ENCODE measurements around the gene SPON1. TPM values are rescaled to one million over a fixed set of nuclear protein-coding genes. Genes with fewer than 3 reads are reported as not detected.
"Not testable (repeated sequence)": the region's sequence is repeated elsewhere in the genome, so short reads cannot be mapped to it uniquely, and the experiment has no call there.

The SPON1 gene
- total RNA-seq, result 0.76 and 0.85 TPM in 2 replicates

DNA sequence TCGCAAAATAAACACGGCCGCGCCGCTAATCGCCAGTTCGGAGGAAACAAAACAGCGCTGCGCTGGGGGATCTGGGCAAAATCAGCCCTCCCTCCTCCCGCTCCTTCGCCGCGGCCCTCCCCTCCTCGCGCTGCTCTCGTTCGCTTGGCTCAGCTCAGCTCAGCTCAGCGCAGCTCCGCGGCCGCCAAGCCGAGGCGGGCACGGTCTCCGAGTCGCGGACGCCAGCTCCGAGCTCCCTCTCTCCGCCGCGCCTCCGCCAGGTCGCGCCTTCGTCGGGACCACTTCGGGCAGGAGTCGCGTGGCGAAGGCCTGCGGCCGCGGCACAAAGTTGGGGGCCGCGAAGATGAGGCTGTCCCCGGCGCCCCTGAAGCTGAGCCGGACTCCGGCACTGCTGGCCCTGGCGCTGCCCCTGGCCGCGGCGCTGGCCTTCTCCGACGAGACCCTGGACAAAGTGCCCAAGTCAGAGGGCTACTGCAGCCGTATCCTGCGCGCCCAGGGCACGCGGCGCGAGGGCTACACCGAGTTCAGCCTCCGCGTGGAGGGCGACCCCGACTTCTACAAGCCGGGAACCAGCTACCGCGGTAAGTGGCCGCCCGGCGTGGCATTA is at the start of gene SPON1:
SPON1 (plus strand) TSS at position 162 of the 607 bp plus-strand sequence; CDS start at position 344, 182 bp downstream.
- intact Hi-C loops (cut with micrococcal nuclease), result no loop called here

DNA sequence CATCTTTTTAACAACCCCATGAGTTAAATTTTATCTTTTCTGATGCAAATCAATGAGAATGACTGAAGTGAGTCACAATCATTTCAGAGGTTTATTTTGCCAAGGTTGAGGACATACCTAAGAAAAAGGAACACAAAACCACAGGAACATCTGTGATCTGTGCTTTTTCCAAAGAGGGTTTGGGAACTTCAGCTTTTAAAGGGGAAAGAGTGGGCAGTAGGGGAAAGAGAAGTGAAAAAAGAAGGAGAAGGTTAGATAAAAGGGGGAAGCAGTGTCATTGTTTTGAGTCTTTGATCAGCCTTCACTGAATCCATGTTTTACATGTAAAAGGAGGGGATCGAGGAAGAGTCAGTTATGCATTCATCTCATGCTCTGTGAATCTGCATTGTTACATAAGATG is 45.3 kb upstream of the SPON1 start:
- intact Hi-C loops (cut with micrococcal nuclease), result no loop called here

DNA sequence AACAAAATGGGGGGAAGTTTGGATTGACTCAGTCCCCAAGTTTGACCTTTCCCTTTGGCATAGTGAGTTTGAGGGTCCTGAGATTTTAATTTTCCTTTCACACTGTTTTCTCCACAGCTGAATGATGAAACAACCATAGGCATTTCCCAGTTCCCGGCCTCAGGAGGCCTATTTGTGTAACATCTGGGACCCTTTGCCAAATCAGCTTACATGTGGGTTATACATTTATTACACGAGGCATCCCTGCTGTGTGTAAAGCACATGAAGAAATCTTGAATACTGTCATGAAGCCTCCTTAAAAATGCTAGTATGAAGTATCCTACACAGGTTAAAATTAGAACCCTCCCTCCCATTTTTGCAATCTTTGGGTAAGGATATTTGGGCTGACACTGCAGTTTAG is 44.6 kb upstream of the SPON1 start:
- intact Hi-C loops (cut with micrococcal nuclease), result no loop called here

DNA sequence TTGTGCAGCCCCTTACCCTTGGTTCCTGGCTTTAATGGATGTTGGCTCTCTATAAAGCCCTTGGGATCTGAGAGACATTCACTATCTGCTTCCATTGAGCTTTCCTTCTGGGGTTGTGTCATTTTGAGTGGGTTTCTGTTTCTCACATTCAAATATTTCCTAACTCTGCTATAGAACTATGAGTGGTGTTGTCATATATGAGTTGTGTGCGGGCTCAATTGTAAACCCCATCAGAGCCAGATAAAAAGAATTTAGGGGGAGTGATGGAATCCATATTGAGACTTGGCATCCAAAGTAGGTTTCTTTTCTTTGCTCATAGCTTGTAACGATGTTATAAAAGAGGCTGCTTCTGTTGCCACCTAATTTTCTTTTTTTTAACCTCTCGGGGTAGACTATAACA is 41.8 kb upstream of the SPON1 start:
- intact Hi-C loops (cut with micrococcal nuclease), result loop anchor here (5.0 kb wide), 1 partner anchor 253 kb away; the partner anchor contains the start of gene FAR1

DNA sequence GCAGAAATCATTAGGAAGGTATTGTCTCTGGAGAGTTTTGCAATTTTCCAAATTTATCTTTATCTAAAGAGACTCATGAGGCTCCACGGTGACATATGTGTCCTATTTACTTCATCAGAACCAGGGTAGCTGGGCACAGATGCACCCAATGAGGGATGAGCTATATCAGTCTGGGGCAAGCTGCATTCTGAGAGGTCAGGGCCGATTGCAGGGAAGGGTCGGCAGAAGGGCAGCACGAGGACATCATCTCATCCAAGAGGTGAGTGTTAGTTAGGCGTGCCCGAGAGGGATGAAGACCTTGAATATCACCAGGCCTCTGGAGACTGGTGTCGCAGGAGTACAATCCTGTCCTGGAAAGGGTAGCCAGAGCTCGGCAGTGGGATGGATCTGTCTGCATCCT is 41.0 kb upstream of the SPON1 start:
- intact Hi-C loops (cut with micrococcal nuclease), result loop anchor here (5.0 kb wide), 1 partner anchor 254 kb away; the partner anchor contains the start of gene FAR1

DNA sequence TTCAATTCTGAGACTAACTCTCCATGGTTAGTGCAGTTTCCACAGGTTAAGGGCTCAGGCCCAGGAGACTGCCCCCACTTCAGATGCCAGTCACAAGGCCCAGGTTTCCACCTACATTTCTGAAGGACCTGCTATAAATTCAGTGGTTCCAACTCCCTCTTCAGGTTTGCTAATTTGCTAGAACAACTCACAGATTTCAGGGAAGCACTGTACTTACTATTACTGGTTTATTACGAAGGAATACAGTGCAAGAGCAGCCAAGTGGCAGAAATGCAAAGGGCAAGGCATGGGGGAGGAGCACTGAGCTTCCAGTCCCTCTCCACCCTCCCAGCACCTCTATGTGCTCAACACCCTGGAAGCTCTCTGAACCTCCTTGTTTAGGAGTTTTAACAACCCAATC is 39.3 kb upstream of the SPON1 start:
- intact Hi-C loops (cut with micrococcal nuclease), result loop anchor here (5.0 kb wide), 1 partner anchor 256 kb away; the partner anchor contains the start of gene FAR1

DNA sequence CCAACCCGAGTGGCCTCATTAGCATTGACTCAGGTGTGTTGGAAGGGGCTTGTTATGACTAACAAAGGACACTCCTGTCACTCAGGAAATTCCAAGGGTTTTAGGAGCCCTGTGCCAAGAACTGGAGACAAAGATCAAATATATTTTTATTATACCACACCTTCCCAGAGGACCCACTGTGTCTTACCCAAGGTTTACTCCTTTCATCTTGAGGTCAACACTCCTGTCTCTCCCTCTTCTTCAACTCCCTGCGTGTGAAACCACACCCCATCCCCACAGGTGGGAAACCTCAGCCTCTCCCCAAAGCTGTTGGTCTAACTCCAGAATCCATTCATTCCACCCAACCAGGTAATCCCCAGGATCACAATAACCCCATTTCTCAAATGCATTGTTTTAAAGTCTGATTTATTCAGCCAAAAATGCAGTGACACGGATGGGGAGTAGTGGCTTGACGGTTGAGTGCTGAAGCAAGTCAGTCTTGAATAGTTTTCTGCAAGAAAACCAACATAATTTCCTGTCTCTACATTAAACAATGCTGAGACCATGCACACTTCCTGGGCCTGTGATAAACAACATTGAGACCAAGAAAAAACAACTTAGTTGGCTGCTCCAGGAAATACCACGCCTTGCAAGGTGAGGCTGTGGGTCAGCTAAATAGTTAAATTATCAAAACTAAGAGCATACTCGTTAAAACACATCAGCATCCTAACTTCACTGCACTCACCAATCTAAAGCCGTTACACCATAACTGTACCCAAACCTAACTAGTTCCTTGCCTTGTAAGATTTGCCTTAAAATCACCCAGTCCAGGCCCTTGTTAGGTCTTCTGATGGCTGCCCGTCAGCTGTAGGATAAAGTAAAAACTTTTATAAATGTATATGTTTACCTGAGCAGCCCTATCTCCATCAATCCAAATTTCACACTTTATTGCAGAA is 38.5 kb upstream of the SPON1 start:
- intact Hi-C loops (cut with micrococcal nuclease), result loop anchor here (1.0 to 5.0 kb wide), 4 partner anchors 16 to 841 kb away; partner anchors contain the start of gene FAR1

DNA sequence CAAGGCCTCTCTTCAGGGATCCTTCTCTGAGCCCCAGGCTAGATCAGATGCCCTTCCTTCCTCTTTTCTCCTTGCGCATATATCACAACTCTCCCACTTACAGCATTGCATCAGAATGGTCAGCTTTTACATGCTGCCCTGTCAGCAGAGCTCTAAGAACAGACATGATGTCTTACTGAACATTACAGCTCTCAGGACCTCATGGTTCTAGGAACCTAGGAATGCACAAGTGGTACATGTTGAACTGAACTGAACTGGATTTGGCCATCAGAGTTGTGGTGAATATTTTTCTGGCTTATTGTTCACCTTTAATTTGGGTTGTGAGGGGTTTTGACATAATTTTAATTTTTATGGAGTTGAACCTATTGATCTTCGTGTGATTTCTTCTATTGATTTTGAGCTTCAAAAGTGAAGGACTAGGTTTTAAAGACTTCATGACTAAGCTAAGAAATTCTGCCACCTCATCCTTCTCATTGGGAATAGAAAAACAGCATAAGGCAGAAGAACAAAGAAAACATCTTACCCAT is 37.7 kb upstream of the SPON1 start:
- intact Hi-C loops (cut with micrococcal nuclease), result loop anchor here (1.0 to 5.0 kb wide), 4 partner anchors 15 to 840 kb away; partner anchors contain the start of gene FAR1

DNA sequence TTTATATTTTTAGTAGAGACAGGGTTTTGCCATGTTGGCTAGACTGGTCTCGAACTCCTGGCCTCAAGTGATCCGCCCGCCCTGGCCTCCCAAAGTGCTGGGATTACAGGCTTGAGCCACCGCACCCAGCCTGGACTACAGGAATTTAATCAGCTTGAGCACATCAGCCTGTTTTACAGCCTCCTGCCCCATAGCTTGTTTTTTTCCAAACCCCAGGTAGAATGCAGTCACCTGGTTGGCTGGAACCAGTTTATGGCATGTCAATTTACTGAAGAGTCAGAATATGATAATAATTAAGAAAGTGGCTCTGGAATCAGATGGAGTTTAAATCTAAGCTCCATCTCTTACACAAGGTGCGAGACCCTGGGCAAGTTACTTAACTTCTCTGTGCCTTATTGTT is 36.2 kb upstream of the SPON1 start:
- intact Hi-C loops (cut with micrococcal nuclease), result not testable (repeated sequence)

DNA sequence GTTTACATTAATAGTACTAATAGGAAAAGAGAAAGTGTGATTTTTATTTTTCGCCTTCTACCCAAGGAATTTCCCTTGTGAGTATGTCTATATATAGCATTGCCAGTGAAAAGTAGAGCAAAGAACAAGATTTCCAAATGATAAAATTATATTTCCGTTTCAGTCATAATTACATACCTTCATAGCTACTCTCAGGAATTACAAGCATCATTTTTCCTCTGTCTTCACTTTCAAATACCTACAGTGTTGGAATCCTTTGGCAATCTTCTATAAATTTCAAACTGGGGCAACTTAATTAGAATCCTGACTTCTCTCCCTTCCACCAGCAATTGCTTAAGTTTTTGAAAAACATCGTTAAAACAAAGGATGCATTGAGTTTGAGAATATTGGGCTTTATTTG is 35.5 kb upstream of the SPON1 start:
- intact Hi-C loops (cut with micrococcal nuclease), result no loop called here

DNA sequence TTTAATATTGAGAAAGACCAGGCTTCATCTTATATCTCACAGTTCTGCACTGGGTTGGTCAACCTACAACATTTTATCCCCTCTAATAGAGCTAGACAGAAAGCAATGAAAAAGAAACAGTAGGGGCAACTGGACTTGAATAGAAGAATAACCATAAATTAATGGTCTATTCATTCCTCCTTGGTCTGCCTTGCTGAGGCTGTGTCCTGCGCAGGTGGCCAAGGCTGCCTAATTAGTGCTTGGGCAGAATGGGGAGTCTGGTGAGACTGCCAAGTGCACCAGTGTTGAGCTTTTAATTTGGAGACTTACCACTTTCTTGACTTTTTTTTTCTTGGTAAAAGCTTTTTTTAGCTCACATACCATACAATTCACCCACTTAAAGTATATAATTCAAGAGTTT is 35.0 kb upstream of the SPON1 start:
- intact Hi-C loops (cut with micrococcal nuclease), result no loop called here

DNA sequence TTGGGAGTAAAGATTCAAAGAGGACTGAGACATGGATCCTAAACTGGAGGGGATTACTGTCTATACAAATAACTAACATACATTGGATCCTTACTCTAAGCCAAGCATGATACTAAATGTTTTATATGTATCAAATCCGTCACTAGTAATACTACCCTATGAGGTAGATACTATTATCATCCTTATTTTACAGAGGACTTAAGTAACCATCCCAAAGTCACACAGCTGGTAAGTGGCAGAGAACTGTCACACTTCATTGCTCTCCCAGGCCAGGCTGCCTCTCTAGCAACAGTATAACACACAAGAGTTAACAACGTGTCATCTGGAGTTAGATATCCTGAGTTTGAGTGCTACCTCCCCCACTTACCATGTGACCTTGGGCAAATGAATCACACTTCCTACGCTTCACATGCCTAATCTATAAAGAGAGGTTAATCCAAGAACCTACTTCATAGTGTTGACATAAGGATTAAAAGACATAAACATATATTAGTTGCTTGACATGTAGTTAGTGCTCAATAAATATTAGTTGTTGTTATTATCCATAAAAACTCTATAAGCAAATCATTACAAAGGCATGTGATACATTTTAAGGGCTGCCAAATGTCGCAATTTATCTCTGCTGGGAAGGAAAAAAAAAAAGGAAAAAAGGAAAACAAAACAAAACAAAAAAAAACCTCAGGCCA is 33.8 kb upstream of the SPON1 start:
- intact Hi-C loops (cut with micrococcal nuclease), result no loop called here

DNA sequence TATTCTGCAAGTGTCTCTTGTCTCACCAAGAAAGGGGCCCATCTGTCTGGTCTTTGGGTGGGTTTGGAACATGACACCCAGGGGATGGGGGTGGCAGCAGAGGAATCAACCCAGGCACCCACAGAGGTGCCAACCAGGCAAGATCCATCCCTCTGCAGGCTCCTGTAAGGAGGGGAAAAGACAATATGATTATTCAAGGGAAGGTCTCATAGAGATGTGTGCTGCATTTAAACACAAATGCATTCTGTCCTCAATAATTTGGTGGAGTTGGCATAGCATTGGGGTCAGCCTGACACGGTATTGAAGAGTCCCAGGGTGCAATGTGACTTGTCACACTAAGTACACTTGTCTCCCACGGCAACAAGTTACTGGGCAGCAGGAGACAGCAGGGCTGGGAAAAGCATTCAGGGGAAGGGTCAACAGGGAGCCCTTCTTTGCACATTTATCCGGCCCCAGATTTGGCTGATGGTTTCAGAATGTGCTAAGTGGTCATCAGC is 33.1 kb upstream of the SPON1 start:
- intact Hi-C loops (cut with micrococcal nuclease), result no loop called here

DNA sequence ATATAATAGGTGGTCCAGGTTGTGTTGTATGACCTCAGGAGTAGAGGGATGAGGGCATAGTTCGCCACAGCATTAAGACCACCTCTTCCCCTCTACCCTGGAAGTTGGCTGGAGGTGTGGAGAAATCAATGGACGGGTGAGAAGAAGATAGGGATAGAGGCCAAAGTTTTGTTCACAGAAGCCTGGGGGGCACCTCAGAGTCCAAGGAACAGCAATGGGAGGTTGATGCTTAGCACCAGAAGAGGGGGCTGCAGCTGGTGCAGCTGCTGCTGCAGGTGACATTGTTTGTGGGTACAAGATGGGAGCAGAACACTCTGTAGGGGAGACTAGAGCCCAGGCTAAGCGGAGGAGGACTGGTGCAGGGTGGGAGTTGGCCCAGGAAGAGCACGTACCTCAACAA is 31.2 kb upstream of the SPON1 start:
- intact Hi-C loops (cut with micrococcal nuclease), result no loop called here

DNA sequence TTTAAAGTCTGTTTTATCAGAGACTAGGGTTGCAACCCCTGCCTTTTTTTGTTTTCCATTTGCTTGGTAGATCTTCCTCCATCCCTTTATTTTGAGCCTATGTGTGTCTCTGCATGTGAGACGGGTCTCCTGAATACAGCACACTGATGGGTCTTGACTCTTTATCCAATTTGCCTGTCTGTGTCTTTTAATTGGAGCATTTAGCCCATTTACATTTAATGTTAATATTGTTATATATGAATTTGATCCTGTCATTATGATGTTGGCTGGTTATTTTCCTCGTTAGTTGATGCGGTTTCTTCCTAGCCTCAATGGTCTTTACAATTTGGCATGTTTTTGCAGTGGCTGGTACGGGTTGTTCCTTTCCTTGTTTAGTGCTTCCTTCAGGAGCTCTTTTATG is 25.4 kb upstream of the SPON1 start:
- intact Hi-C loops (cut with micrococcal nuclease), result not testable (repeated sequence)

DNA sequence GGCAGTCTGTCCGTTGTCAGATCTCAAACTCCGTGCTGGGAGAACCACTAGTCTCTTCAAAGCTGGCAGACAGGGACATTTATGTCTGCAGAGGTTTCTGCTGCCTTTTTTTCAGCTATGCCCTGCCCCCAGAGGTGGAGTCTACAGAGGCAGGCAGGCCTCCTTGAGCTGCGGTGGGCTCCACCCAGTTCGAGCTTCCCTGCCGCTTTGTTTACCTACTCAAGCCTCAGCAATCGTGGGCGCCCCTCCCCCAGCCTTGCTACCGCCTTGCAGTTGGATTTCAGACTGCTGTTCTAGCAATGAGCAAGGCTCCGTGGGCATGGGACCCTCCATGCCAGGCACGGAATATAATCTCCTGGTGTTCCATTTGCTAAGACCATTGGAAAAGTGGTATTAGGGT is 23.7 kb upstream of the SPON1 start:
- intact Hi-C loops (cut with micrococcal nuclease), result not testable (repeated sequence)

DNA sequence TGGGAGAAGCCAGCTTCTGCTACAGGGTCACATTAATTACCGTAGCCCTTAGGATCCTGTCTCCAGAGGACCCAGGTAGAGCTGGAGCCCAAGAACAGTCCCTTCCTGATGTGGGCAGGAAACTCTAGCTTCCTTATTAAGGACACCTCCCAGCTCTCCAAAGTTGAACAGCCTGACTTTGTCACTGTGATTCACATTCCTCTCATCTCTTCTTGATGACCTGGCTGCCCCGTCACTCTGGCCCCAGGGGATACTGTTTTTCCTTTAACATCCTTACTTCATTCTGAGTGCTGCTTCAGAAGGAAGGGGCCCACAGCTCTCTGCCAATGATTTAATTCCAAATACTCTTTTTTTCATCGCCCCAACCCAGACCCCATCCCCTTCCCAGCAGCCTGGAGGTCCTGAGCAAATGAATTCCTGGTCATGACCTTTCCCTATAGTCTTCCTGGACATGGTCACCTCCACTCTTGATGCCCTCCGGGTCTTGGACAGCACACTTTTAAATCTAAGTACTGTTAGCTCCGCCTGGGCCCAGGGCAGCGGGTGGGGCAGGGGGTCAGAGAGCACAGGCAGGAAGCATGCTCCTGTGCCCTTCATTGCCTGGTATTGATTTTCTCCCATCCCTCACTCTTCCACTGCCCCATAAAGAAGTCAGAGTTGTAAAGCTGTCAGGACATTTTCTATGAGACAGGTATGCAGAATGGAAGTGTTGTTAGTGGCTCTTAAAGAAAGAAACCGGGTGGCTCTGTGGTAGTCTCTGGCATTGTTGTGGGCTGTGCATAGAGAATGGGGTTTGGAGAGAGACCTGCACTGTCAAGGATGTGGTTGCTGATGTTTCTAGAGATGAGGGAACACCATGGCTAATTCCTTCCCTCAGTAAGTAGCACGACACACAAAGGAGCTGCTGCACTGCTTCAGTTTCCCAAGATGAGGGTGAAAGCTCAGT is 22.3 kb upstream of the SPON1 start:
- intact Hi-C loops (cut with micrococcal nuclease), result loop anchor here (1.0 to 5.0 kb wide), 5 partner anchors 16 to 273 kb away; partner anchors contain the start of gene FAR1

DNA sequence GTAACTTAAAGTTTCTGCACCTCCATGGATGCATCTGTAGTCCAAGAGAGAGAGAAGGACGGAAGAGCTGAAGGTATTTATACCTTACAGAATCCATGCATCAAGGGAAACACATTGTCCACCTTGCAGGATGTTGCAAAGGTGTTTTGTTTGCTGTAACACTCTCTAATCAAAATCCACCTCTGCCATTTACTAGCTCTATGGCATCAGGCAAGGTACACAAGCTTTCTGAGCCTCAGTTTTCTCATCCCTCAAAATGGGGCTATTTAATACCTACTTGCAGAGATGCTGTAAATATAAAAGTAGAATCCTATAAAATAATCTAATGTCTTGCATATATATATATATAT is 21.6 kb upstream of the SPON1 start:
- intact Hi-C loops (cut with micrococcal nuclease), result loop anchor here (1.0 to 5.0 kb wide), 5 partner anchors 17 to 274 kb away; partner anchors contain the start of gene FAR1

DNA sequence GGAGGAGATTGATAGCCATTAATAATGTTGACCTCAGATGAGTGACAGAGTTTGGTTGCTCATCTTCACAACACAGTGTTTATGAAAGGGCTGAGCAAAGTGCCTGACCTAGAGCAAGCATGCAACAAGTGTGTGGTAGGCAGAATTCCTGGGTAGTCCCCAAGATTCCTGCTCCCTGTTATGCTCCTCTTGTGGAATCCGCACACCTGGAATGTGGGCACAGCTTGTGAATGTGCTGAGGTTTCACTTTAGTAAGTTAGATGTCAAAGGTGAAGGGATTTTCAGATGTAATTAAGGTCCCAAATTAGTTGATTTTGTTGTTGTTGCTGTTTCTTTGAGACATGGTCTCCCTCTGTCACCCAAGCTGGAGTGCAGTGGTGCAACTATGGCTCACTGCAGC is 20.7 kb upstream of the SPON1 start:
- intact Hi-C loops (cut with micrococcal nuclease), result loop anchor here (5.0 kb wide), 2 partner anchors 164 to 274 kb away; partner anchors contain the start of gene FAR1

DNA sequence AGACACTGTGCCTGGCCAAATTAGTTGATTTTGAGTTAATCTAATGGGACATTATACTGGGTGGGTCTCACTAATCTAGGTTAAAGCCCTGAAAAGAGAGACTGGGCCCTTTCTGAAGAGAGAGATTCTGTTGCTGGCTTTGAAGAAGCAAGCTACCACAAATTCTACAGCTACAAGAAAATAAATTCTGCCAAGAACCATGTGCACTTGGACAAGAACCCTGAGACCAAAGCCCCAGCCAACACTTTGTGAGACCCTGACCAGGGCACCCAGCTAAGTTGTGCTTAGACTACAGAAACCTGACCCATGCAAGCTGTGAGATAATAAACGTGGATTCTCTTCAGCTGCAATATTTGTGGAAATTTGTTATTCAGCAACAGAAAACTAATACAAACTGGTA is 20.1 kb upstream of the SPON1 start:
- intact Hi-C loops (cut with micrococcal nuclease), result loop anchor here (5.0 kb wide), 2 partner anchors 165 to 275 kb away; partner anchors contain the start of gene FAR1

All from T-helper 1 cell treated with Interleukin-12 subunit alpha and Interleukin-12 subunit beta and Interleukin-4 antibody, amounts not matched to agents 30 ng/mL and 1 ng/mL, for 36 hours (primary cell).